Measurements from ENCODE around the gene CDKAL1.

CDKAL1 gene

GRCh38 chr6:21158149-21158548 is 623.9 kb downstream of the CDKAL1 start:
- FAIRE-seq: no peak

GRCh38 chr6:21158873-21159272 is 624.6 kb downstream of the CDKAL1 start:
- no peak for FAIRE-seq

GRCh38 chr6:21159465-21159864 is 625.2 kb downstream of the CDKAL1 start:
- FAIRE-seq: no peak

GRCh38 chr6:21161707-21162106 is 627.5 kb downstream of the CDKAL1 start:
- no peak for FAIRE-seq

- no peak for FAIRE-seq
Measured at GRCh38 chr6:21163110-21163837, 629.0 kb downstream of the CDKAL1 start.

- no peak for FAIRE-seq
Measured at GRCh38 chr6:21163838-21164180, 629.6 kb downstream of the CDKAL1 start.

GRCh38 chr6:21164768-21165326 is 630.6 kb downstream of the CDKAL1 start:
- FAIRE-seq: no peak

GRCh38 chr6:21166754-21167153 is 632.5 kb downstream of the CDKAL1 start:
- no peak for FAIRE-seq

- no peak for FAIRE-seq
Measured at GRCh38 chr6:21167790-21168189, 633.5 kb downstream of the CDKAL1 start.

- FAIRE-seq: no peak
Measured at GRCh38 chr6:21171801-21172200, 637.5 kb downstream of the CDKAL1 start.

- no peak for FAIRE-seq
Measured at GRCh38 chr6:21173031-21173430, 638.8 kb downstream of the CDKAL1 start.

- FAIRE-seq: no peak
Measured at GRCh38 chr6:21173678-21174077, 639.4 kb downstream of the CDKAL1 start.

GRCh38 chr6:21176197-21176596 is 641.9 kb downstream of the CDKAL1 start:
- no peak for FAIRE-seq

- FAIRE-seq: no peak
Measured at GRCh38 chr6:21180155-21180554, 645.9 kb downstream of the CDKAL1 start.

GRCh38 chr6:21180800-21181337 is 646.6 kb downstream of the CDKAL1 start:
- no peak for FAIRE-seq

GRCh38 chr6:21181866-21182265 is 647.6 kb downstream of the CDKAL1 start:
- no peak for FAIRE-seq

GRCh38 chr6:21182589-21182988 is 648.3 kb downstream of the CDKAL1 start:
- FAIRE-seq: no peak

- no peak for FAIRE-seq
Measured at GRCh38 chr6:21185861-21186478, 651.7 kb downstream of the CDKAL1 start.

- FAIRE-seq: no peak
Measured at GRCh38 chr6:21186479-21187055, 652.3 kb downstream of the CDKAL1 start.

- FAIRE-seq: no peak
Measured at GRCh38 chr6:21187485-21187884, 653.2 kb downstream of the CDKAL1 start.

GRCh38 chr6:21188505-21189223 is 654.4 kb downstream of the CDKAL1 start:
- FAIRE-seq: no peak

- no peak for FAIRE-seq
Measured at GRCh38 chr6:21189759-21190158, 655.5 kb downstream of the CDKAL1 start.

GRCh38 chr6:21190701-21191100 is 656.4 kb downstream of the CDKAL1 start:
- no peak for FAIRE-seq
